ENCODE results near the gene RFC2.
"Not testable (repeated sequence)": the region's sequence is repeated elsewhere in the genome, so short reads cannot be mapped to it uniquely, and the experiment has no call there.

Gene RFC2

GRCh38 chr7:74216361-74216761, 37.8 kb downstream of the RFC2 start:
- no peak for DNase-seq

GRCh38 chr7:74215921-74216320, 38.3 kb downstream of the RFC2 start:
- no peak for DNase-seq

- DNase-seq = no peak
Observed at GRCh38 chr7:74214816-74215630, 39.2 kb downstream of the RFC2 start.

- DNase-seq = no peak
Observed at GRCh38 chr7:74212661-74213060, 41.5 kb downstream of the RFC2 start.

- DNase-seq = not testable (repeated sequence)
Observed at GRCh38 chr7:74208241-74208640, 46.0 kb downstream of the RFC2 start.

- DNase-seq = no peak
Observed at GRCh38 chr7:74207586-74207985, 46.6 kb downstream of the RFC2 start.

GRCh38 chr7:74206589-74207120, 47.5 kb downstream of the RFC2 start:
- peak; percentile 51 for DNase-seq

GRCh38 chr7:74206052-74206451, 48.1 kb downstream of the RFC2 start:
- not testable (repeated sequence) for DNase-seq

GRCh38 chr7:74203956-74204618, 50.1 kb downstream of the RFC2 start:
- DNase-seq = no peak

GRCh38 chr7:74202841-74203556, 51.2 kb downstream of the RFC2 start:
- no peak for DNase-seq

- no peak for DNase-seq
Observed at GRCh38 chr7:74199551-74200355, 54.4 kb downstream of the RFC2 start.

- DNase-seq = no peak
Observed at GRCh38 chr7:74197449-74198124, 56.6 kb downstream of the RFC2 start.

GRCh38 chr7:74195968-74196654, 58.1 kb downstream of the RFC2 start:
- not testable (repeated sequence) for DNase-seq

- DNase-seq = not testable (repeated sequence)
Observed at GRCh38 chr7:74195139-74195860, 58.9 kb downstream of the RFC2 start.

GRCh38 chr7:74194686-74195085, 59.5 kb downstream of the RFC2 start:
- no peak for DNase-seq

- no peak for DNase-seq
Observed at GRCh38 chr7:74193913-74194312, 60.3 kb downstream of the RFC2 start.

- no peak for DNase-seq
Observed at GRCh38 chr7:74193054-74193453, 61.1 kb downstream of the RFC2 start.

GRCh38 chr7:74191231-74191630, 63.0 kb downstream of the RFC2 start:
- DNase-seq = no peak

GRCh38 chr7:74190259-74190658, 63.9 kb downstream of the RFC2 start:
- no peak for DNase-seq

- no peak for DNase-seq
Observed at GRCh38 chr7:74187915-74188675, 66.1 kb downstream of the RFC2 start.
